ENCODE data around the gene FGD6. TPM values are rescaled to one million over a fixed set of nuclear protein-coding genes. Genes with fewer than 3 reads are reported as not detected.
"Not testable (repeated sequence)": the region's sequence is repeated elsewhere in the genome, so short reads cannot be mapped to it uniquely, and the experiment has no call there.

The FGD6 gene
- total RNA-seq, 5 donors from 2014 or later (not counting 1 experiment from before 2014, with no cell fraction given), result 0.55 to 1.9 (median 0.70) TPM

DNA sequence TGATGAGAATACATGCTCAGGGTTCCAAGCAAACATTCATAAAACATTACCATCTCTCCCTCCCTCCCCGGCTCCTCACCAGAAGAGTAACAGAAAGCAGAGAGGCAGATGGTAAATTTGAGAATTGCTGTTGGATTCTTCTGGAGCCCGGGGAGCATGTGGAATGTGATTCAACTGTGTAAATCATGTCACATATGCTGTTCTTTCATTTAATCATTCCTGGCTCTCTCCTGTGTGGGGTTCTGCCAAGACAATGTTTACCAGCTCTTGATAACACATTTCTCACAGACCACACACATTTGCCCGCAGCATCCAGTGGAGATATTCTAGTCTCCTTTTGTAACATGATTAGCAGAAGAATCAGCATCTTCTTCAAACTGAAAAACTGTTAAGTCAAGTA is 120.4 kb downstream of the FGD6 start:
- Mint-ChIP-seq H3K36me3 (no peaks in the 10 kb centered on the region), H3K9me3 (no peaks in the 10 kb centered on the region), H3K27ac (no peak overlapping the region), H3K4me1 (no peaks in the 10 kb centered on the region), H3K27me3 (no peaks in the 10 kb centered on the region), H3K4me3 (no peak overlapping the region)
- no peaks in the 10 kb centered on the region for H3K27me3 ChIP-seq (replicated peaks in 1 of 2; ENCODE audit: control insufficient read depth in 2 of 2, extremely low read depth in 1 of 2, insufficient read depth in 2 of 2, low read length in 1 of 2)
- CTCF ChIA-PET, result no interaction called here
- WGBS (ENCODE audit: insufficient coverage), result no CpG with 5 or more reads among the region's 3 CpGs
- ATAC-seq (replicated peaks in 1 of 4) (no peak), DNase-seq (no peak)
- no peaks in the 10 kb centered on the region for H3K4me1 ChIP-seq (ENCODE audit: control insufficient read depth in 1 of 2, extremely low read depth in 1 of 2, insufficient read depth in 2 of 2, low read length in 2 of 2)
- no peak overlapping the region for H3K4me3 ChIP-seq (ENCODE audit: control insufficient read depth in 1 of 2, extremely low read depth in 1 of 2, low read length in 1 of 2)
- H3K36me3 ChIP-seq (ENCODE audit: control insufficient read depth in 2 of 2, extremely low read depth in 1 of 2, insufficient read depth in 1 of 2, low read length in 1 of 2), result no peaks in the 10 kb centered on the region
- no peaks in the 10 kb centered on the region for H3K9me3 ChIP-seq
- POLR2A ChIA-PET, result no interaction called here
- no peak overlapping the region for H3K27ac ChIP-seq (ENCODE audit: low read length)

DNA sequence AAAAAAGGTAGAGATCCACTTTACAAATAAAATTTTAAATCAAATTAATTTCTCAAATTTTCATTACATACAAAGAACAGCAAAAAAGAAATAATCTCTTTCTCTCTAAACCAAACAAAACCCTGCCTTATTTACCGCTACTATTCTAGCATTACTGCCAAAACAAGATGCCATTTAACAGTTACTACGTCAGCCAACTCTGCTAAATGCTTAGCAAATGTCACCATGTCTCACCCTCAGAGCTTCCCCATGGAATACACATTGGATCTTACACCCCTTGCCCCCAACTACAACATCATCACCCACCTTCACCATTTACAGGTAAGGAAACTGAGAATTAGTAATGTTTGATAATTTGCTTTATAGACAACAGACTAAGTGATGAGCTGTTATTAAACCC is 120.9 kb downstream of the FGD6 start:
- H3K4me1 Mint-ChIP-seq, result no peaks in the 10 kb centered on the region
- no peak overlapping the region for H3K4me3 Mint-ChIP-seq
- DNase-seq, result no peak
- H3K4me1 ChIP-seq (ENCODE audit: control insufficient read depth in 1 of 2, extremely low read depth in 1 of 2, insufficient read depth in 2 of 2, low read length in 2 of 2), result no peaks in the 10 kb centered on the region
- no peak overlapping the region for H3K27ac ChIP-seq (ENCODE audit: low read length)
- H3K27ac Mint-ChIP-seq, result no peak overlapping the region
- no peaks in the 10 kb centered on the region for H3K36me3 Mint-ChIP-seq
- H3K27me3 Mint-ChIP-seq, result no peaks in the 10 kb centered on the region
- WGBS (ENCODE audit: insufficient coverage), result 90% methylated on average over 2 of the region's 2 CpGs
- no peaks in the 10 kb centered on the region for H3K9me3 Mint-ChIP-seq
- H3K36me3 ChIP-seq (ENCODE audit: control insufficient read depth in 2 of 2, extremely low read depth in 1 of 2, insufficient read depth in 1 of 2, low read length in 1 of 2), result no peaks in the 10 kb centered on the region
- H3K27me3 ChIP-seq (replicated peaks in 1 of 2; ENCODE audit: control insufficient read depth in 2 of 2, extremely low read depth in 1 of 2, insufficient read depth in 2 of 2, low read length in 1 of 2), result no peaks in the 10 kb centered on the region
- no peak for ATAC-seq (replicated peaks in 1 of 4)
- ChIA-PET POLR2A (no interaction called here), CTCF (no interaction called here)
- H3K9me3 ChIP-seq, result no peaks in the 10 kb centered on the region
- H3K4me3 ChIP-seq (ENCODE audit: control insufficient read depth in 1 of 2, extremely low read depth in 1 of 2, low read length in 1 of 2), result no peak overlapping the region

DNA sequence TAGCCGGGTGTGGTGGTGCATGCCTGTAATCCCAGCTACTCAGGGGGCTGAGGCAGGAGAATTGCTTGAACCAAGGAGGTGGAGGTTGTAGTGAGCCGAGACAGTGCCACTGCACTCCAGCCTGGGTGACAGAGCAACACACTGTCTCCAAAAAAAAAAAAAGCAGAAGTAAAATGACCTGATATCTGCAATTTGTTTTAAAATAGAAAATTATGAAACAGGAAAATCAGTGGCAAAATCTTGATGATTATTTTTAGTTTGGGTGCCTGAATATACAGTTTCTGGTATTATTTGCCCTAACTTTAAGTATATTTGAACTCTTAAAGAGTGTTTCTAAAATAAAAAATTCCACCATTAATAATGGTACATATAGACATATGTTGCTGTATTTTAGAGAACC is 121.4 kb downstream of the FGD6 start:
- ATAC-seq (replicated peaks in 1 of 4); H3K4me3 Mint-ChIP-seq; H3K4me1 ChIP-seq (ENCODE audit: control insufficient read depth in 1 of 2, extremely low read depth in 1 of 2, insufficient read depth in 2 of 2, low read length in 2 of 2); H3K9me3 ChIP-seq; H3K4me3 ChIP-seq (ENCODE audit: control insufficient read depth in 1 of 2, extremely low read depth in 1 of 2, low read length in 1 of 2); CTCF ChIA-PET; H3K27me3 ChIP-seq (replicated peaks in 1 of 2; ENCODE audit: control insufficient read depth in 2 of 2, extremely low read depth in 1 of 2, insufficient read depth in 2 of 2, low read length in 1 of 2); H3K4me1 Mint-ChIP-seq; H3K27ac Mint-ChIP-seq; H3K36me3 Mint-ChIP-seq; POLR2A ChIA-PET; H3K27me3 Mint-ChIP-seq; DNase-seq; H3K36me3 ChIP-seq (ENCODE audit: control insufficient read depth in 2 of 2, extremely low read depth in 1 of 2, insufficient read depth in 1 of 2, low read length in 1 of 2); H3K9me3 Mint-ChIP-seq; H3K27ac ChIP-seq (ENCODE audit: low read length): not testable (repeated sequence)
- WGBS (ENCODE audit: insufficient coverage), result no CpG with 5 or more reads among the region's 2 CpGs

DNA sequence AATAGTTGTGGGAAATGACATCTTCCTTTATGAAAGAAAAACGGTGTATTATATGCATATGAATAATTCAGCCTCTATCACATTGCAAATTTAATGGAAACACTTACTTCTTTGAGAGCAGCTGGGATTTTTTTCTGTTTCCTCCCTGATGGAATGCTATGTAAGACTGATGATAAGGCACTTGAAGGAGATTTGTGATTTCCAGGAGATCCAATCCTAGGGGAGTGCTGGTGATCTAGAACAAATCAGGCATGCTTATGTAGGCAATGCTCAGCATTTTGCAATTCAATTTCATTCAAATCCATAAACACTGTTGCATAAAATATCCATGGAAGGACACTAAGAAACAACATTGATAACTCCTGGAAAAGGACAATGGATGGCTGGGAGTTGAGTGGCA is 127.8 kb downstream of the FGD6 start:
- ATAC-seq (replicated peaks in 1 of 4), result no peak
- no peaks in the 10 kb centered on the region for H3K9me3 ChIP-seq
- H3K27ac ChIP-seq (ENCODE audit: low read length), result no peak overlapping the region
- Mint-ChIP-seq H3K4me3 (no peak overlapping the region), H3K27ac (no peak overlapping the region), H3K27me3 (no peaks in the 10 kb centered on the region), H3K36me3 (no peaks in the 10 kb centered on the region), H3K4me1 (no peaks in the 10 kb centered on the region), H3K9me3 (no peaks in the 10 kb centered on the region)
- no peaks in the 10 kb centered on the region for H3K27me3 ChIP-seq (replicated peaks in 1 of 2; ENCODE audit: control insufficient read depth in 2 of 2, extremely low read depth in 1 of 2, insufficient read depth in 2 of 2, low read length in 1 of 2)
- H3K36me3 ChIP-seq (ENCODE audit: control insufficient read depth in 2 of 2, extremely low read depth in 1 of 2, insufficient read depth in 1 of 2, low read length in 1 of 2), result no peaks in the 10 kb centered on the region
- no peak overlapping the region for H3K4me3 ChIP-seq (ENCODE audit: control insufficient read depth in 1 of 2, extremely low read depth in 1 of 2, low read length in 1 of 2)
- ChIA-PET CTCF (no interaction called here), POLR2A (no interaction called here)
- no peak for DNase-seq
- H3K4me1 ChIP-seq (ENCODE audit: control insufficient read depth in 1 of 2, extremely low read depth in 1 of 2, insufficient read depth in 2 of 2, low read length in 2 of 2), result no peaks in the 10 kb centered on the region
- WGBS (ENCODE audit: insufficient coverage), result no CpG with 5 or more reads among the region's 1 CpG

DNA sequence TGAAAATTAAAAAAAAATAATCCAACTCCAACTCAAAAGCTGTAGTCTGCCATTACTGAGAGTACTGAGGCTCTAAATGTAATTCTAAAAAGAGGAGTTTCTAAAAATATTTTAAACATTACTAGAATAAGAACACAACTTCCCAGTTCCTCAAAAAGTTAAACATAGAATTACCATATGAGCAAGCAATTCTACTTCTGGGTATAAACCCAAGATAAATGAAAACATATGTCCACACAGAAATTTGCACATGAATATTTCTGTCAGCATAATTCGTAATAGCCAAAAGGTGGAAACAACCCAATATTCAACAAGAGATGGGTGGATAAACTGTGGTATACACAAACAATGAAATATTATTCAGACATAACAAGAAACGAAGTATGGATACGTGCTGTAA is 128.9 kb downstream of the FGD6 start:
- no CpG with 5 or more reads among the region's 3 CpGs for WGBS (ENCODE audit: insufficient coverage)
- H3K36me3 Mint-ChIP-seq, result no peaks in the 10 kb centered on the region
- no peak overlapping the region for H3K4me3 ChIP-seq (ENCODE audit: control insufficient read depth in 1 of 2, extremely low read depth in 1 of 2, low read length in 1 of 2)
- no peaks in the 10 kb centered on the region for H3K9me3 Mint-ChIP-seq
- no peaks in the 10 kb centered on the region for H3K27me3 ChIP-seq (replicated peaks in 1 of 2; ENCODE audit: control insufficient read depth in 2 of 2, extremely low read depth in 1 of 2, insufficient read depth in 2 of 2, low read length in 1 of 2)
- H3K9me3 ChIP-seq, result no peaks in the 10 kb centered on the region
- DNase-seq (no peak), ATAC-seq (replicated peaks in 1 of 4) (no peak)
- H3K27ac ChIP-seq (ENCODE audit: low read length), result no peak overlapping the region
- H3K4me1 ChIP-seq (ENCODE audit: control insufficient read depth in 1 of 2, extremely low read depth in 1 of 2, insufficient read depth in 2 of 2, low read length in 2 of 2), result no peaks in the 10 kb centered on the region
- ChIA-PET CTCF (no interaction called here), POLR2A (no interaction called here)
- no peak overlapping the region for H3K27ac Mint-ChIP-seq
- no peak overlapping the region for H3K4me3 Mint-ChIP-seq
- H3K36me3 ChIP-seq (ENCODE audit: control insufficient read depth in 2 of 2, extremely low read depth in 1 of 2, insufficient read depth in 1 of 2, low read length in 1 of 2), result no peaks in the 10 kb centered on the region
- H3K4me1 Mint-ChIP-seq, result no peaks in the 10 kb centered on the region
- no peaks in the 10 kb centered on the region for H3K27me3 Mint-ChIP-seq

DNA sequence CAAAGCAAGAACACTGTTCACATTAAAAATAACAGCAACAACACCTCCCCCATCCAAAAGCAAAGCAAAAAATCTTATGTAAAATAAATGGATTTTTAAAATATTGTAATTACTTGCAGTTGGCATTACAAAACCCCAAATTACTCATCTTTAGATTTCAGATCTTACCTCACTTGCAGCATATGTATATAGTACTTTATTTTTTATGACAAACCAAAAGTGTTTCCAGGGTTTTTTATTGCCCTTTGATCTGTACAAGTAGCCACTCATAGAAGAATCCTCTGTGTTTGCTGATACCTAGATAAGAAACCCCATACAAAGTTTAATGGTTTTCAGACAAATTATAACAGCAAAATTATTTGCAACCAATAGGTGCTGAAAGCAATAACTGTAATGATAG is 131.7 kb downstream of the FGD6 start:
- H3K4me1 ChIP-seq (ENCODE audit: control insufficient read depth in 1 of 2, extremely low read depth in 1 of 2, insufficient read depth in 2 of 2, low read length in 2 of 2), result no peaks in the 10 kb centered on the region
- POLR2A ChIA-PET, result interaction anchor here in 1 of 2 donors (0.7 kb wide), 2 partner anchors 40 to 173 kb away, joined by 7 to 9 read pairs; no protein-coding TSS in a partner anchor
- CTCF ChIA-PET, result no interaction called here
- H3K27me3 ChIP-seq (replicated peaks in 1 of 2; ENCODE audit: control insufficient read depth in 2 of 2, extremely low read depth in 1 of 2, insufficient read depth in 2 of 2, low read length in 1 of 2), result no peaks in the 10 kb centered on the region
- no peak overlapping the region for H3K27ac ChIP-seq (ENCODE audit: low read length)
- DNase-seq (no peak), ATAC-seq (replicated peaks in 1 of 4) (no peak)
- no peak overlapping the region for H3K27ac Mint-ChIP-seq
- H3K4me3 ChIP-seq (ENCODE audit: control insufficient read depth in 1 of 2, extremely low read depth in 1 of 2, low read length in 1 of 2), result no peak overlapping the region
- no peaks in the 10 kb centered on the region for H3K9me3 ChIP-seq
- no peaks in the 10 kb centered on the region for H3K36me3 ChIP-seq (ENCODE audit: control insufficient read depth in 2 of 2, extremely low read depth in 1 of 2, insufficient read depth in 1 of 2, low read length in 1 of 2)
- H3K4me3 Mint-ChIP-seq, result no peak overlapping the region
- H3K36me3 Mint-ChIP-seq, result no peaks in the 10 kb centered on the region
- no peaks in the 10 kb centered on the region for H3K27me3 Mint-ChIP-seq
- H3K9me3 Mint-ChIP-seq, result no peaks in the 10 kb centered on the region
- no peaks in the 10 kb centered on the region for H3K4me1 Mint-ChIP-seq

DNA sequence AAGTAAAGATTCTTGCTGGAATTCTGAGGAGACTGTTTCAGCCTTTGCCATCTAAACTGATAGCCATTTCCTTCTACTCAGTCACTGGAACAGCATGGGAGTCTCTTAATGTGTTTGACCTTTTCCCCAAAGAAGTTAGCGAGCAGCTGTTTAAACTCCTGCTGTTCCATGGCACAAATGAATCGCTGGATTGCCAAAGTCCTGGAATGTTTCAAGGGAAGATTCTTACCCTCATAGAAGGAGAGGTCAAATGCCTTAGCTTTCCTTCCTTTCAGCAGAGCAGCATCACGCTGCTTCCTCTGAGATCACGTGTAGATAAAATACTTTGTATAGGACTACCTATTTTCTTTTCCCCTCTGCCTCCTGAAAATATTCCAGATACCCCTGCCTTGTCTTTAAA is 133.3 kb downstream of the FGD6 start:
- Histone ChIP-seq H3K9me3 (no peaks in the 10 kb centered on the region), H3K27me3 (replicated peaks in 1 of 2; ENCODE audit: control insufficient read depth in 2 of 2, extremely low read depth in 1 of 2, insufficient read depth in 2 of 2, low read length in 1 of 2) (no peaks in the 10 kb centered on the region), H3K36me3 (ENCODE audit: control insufficient read depth in 2 of 2, extremely low read depth in 1 of 2, insufficient read depth in 1 of 2, low read length in 1 of 2) (no peaks in the 10 kb centered on the region), H3K4me3 (ENCODE audit: control insufficient read depth in 1 of 2, extremely low read depth in 1 of 2, low read length in 1 of 2) (no peak overlapping the region), H3K4me1 (ENCODE audit: control insufficient read depth in 1 of 2, extremely low read depth in 1 of 2, insufficient read depth in 2 of 2, low read length in 2 of 2) (no peaks in the 10 kb centered on the region), H3K27ac (ENCODE audit: low read length) (no peak overlapping the region)
- DNase-seq (no peak), ATAC-seq (replicated peaks in 1 of 4) (no peak)
- WGBS (ENCODE audit: insufficient coverage), result no CpG with 5 or more reads among the region's 4 CpGs
- ChIA-PET CTCF (interaction anchor here (0.6 to 0.9 kb wide), 2 partner anchors 11 to 450 kb away, joined by 3 read pairs; partner anchors contain the start of gene NR2C1 (in 1 of the 2)), POLR2A (interaction anchor here in 1 of 2 donors (0.5 to 0.6 kb wide), 2 partner anchors 142 to 1829 kb away, joined by 3 to 4 read pairs; no protein-coding TSS in a partner anchor)
- Mint-ChIP-seq H3K4me1 (no peaks in the 10 kb centered on the region), H3K36me3 (no peaks in the 10 kb centered on the region), H3K27ac (no peak overlapping the region), H3K27me3 (no peaks in the 10 kb centered on the region), H3K4me3 (no peak overlapping the region), H3K9me3 (no peaks in the 10 kb centered on the region)
